Measurements from ENCODE around the gene FLOT1.

The FLOT1 gene

GRCh38 chr6:30775104-30775503 lies 32.6 kb upstream of the FLOT1 start:
- no peak for DNase-seq (ENCODE audit: low read depth)
- H3K4me3 ChIP-seq (ENCODE audit: low read depth, low read length): no peak overlapping the region
- TF ChIP-seq CTCF (conservative IDR thresholded peaks at IDR 0.05; ENCODE audit: low read depth, low read length): no peak

GRCh38 chr6:30774701-30775100 lies 32.2 kb upstream of the FLOT1 start:
- DNase-seq (ENCODE audit: low read depth): no peak
- TF ChIP-seq CTCF (conservative IDR thresholded peaks at IDR 0.05; ENCODE audit: low read depth, low read length): no peak
- no peak overlapping the region for H3K4me3 ChIP-seq (ENCODE audit: low read depth, low read length)

- no peak for DNase-seq (ENCODE audit: low read depth)
- H3K4me3 ChIP-seq (ENCODE audit: low read depth, low read length): no peak overlapping the region
- TF ChIP-seq CTCF (conservative IDR thresholded peaks at IDR 0.05; ENCODE audit: low read depth, low read length): no peak
These were observed 28.1 kb upstream of the FLOT1 start for GRCh38 chr6:30770592-30770991.

- TF ChIP-seq CTCF (conservative IDR thresholded peaks at IDR 0.05; ENCODE audit: low read depth, low read length): no peak
- no peak for DNase-seq (ENCODE audit: low read depth)
- no peak overlapping the region for H3K4me3 ChIP-seq (ENCODE audit: low read depth, low read length)
These were observed 27.5 kb upstream of the FLOT1 start for GRCh38 chr6:30769853-30770524.

- no peak overlapping the region for H3K4me3 ChIP-seq (ENCODE audit: low read depth, low read length)
- TF ChIP-seq CTCF (conservative IDR thresholded peaks at IDR 0.05; ENCODE audit: low read depth, low read length): no peak
- DNase-seq (ENCODE audit: low read depth): peak; percentile 91
These were observed 26.8 kb upstream of the FLOT1 start for GRCh38 chr6:30769088-30769852.

- H3K4me3 ChIP-seq (ENCODE audit: low read depth, low read length): no peak overlapping the region
- TF ChIP-seq CTCF (conservative IDR thresholded peaks at IDR 0.05; ENCODE audit: low read depth, low read length): no peak
- no peak for DNase-seq (ENCODE audit: low read depth)
These were observed 26.2 kb upstream of the FLOT1 start for GRCh38 chr6:30768634-30769087.

GRCh38 chr6:30767944-30768301 lies 25.4 kb upstream of the FLOT1 start:
- no peak for DNase-seq (ENCODE audit: low read depth)
- TF ChIP-seq CTCF (conservative IDR thresholded peaks at IDR 0.05; ENCODE audit: low read depth, low read length): no peak
- H3K4me3 ChIP-seq (ENCODE audit: low read depth, low read length): no peak overlapping the region

All from choroid plexus epithelial cell (primary cell).